HG03469 (cell line): ENCODE results near the gene SFSWAP.
A peak's percentile ranks its signal among the peaks of the same experiment; 100 is the strongest.
"Not testable (repeated sequence)": the region's sequence is repeated elsewhere in the genome, so short reads cannot be mapped to it uniquely, and the experiment has no call there.

Experiments used
- ATAC-seq: cut with Tn5 transposase; IDR thresholded peaks from one replicate; pipeline ENCODE4 v1.9.1; 2021; ENCODE audit warnings: mild to moderate bottlenecking, moderate library complexity, moderate number of reproducible peaks; ENCODE audit not compliant: unreplicated experiment

SFSWAP gene

DNA sequence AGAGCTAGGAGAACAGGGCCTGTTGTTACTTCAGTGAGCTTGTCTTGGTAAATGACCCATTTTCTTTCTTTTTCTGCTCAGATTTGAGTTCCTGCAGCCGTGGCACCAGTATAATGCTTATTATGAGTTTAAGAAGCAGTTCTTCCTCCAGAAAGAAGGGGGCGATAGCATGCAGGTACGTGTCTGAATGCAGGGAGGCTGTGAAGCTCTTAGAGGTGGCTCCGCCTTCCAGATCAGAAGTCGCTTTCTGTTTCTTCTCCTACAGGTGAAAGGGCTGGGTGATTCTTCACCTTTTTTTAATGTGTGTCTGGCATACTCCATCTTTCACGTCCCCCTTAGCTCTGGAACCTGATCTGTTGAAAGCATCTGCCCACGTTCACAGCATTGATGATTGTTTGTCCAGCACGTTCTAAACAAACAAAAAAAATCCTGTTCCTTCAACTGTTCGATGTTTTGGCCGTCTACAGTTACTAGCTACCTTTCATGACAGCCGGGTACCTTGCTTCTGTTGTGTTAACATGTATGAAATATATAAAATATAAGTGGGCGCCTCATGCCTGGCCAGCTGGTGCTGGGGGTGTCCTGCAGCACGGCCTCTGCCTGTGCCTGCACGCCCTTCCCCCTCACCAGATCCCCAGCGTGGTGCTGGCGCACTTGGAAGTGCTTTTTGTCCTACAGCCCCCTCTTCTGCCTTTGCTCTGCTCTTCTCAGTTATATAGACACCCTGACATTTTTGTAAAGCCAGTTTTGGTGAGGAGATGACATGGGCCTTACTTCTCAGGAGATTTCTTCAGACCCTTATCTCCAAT lies 44.6 kb downstream of the SFSWAP start:
- no peak for ATAC-seq

DNA sequence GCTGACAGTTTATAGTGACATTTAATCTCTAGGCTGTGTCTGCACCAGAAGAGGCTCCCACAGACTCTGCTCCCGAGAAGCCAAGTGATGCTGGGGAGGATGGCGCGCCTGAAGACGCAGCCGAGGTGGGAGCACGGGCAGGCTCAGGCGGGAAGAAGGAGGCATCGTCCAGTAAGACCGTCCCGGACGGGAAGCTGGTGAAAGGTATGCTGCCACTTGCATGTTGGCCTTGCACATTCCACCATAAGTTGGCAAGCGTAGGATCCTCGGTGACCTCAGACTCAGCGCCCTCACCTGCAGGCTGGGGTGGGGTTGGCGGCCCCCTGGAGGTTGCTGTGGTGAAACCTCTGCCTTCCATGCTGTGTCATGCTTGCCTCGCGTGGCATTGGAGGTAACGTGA lies 45.6 kb downstream of the SFSWAP start:
- ATAC-seq, result no peak

DNA sequence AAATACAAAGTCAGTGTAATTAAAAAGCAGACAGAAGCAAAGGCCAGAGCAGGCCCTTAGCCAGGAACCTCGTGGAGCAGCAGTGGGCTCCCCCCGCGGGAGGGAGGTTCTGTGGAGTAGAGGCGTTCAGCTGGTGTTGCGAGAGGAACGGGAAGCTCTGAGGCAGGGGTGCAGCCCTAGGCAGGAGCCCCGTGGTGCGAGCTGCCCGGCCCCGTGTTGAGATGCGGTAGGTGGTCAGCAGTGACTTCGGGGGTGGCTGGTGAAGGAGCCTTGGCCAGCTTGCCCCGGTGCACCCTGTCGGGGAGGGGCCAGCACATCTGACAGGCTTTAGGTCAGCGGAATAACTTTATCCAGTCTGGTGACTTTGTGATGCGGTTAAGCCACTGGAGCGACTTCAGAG lies 46.2 kb downstream of the SFSWAP start:
- ATAC-seq, result no peak

DNA sequence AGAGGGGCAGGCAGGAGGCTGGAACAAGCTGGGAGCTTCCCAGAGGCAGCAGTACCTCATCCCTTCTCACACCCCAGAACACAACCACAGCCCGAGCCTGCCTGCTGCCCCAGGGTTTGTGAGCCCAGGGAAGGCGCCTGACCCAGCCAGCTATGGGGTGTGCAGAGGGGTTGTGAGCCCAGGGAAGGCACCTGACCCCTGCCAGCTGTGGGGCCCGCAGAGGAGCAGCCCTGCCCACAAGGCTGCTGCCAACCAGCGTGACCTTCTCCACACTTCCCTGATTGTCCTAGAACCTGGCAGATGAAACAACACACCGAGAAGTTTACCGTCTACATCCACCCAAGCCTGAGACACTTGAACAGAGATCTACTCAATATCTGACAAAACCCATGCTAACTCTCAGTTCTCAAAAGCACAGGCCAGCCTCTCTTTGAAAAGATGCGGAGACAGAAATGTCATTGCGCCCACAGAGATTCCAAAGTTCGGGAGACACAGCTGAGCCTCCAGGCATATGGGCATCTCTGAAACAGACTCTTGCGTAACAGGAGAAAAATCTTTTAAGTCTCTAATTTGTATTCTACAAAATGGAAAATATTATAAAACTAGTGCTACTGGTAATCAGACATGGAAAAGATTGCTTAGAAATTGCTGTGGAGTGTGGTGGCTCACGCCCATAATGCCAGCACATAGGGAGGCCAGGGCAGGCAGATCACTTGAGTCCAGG lies 47.3 kb downstream of the SFSWAP start:
- ATAC-seq, result no peak

GRCh38 chr12:131759176-131759575 lies 48.3 kb downstream of the SFSWAP start:
- ATAC-seq, result no peak

- ATAC-seq, result no peak
Measured at GRCh38 chr12:131761638-131762037, 50.7 kb downstream of the SFSWAP start.

- no peak for ATAC-seq
Measured at GRCh38 chr12:131764738-131765137, 53.8 kb downstream of the SFSWAP start.

DNA sequence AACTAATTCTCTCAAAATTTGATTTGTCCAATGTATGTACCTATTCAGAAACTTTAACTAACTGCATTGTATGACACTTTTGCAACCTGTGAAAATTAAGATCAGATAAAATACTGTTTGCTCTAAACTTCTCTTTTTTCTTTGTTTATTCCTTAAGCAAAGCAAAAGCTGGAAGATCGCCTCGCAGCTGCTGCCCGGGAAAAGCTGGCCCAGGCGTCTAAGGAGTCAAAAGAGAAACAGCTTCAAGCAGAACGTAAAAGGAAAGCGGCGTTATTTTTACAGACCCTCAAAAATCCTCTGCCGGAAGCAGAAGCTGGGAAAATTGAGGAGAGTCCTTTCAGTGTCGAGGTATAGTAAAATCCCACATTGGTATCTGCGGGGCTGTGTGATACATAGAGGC lies 55.1 kb downstream of the SFSWAP start:
- ATAC-seq, result no peak

GRCh38 chr12:131766382-131767107 lies 55.7 kb downstream of the SFSWAP start:
- no peak for ATAC-seq

GRCh38 chr12:131770120-131770519 lies 59.2 kb downstream of the SFSWAP start:
- ATAC-seq, result no peak

DNA sequence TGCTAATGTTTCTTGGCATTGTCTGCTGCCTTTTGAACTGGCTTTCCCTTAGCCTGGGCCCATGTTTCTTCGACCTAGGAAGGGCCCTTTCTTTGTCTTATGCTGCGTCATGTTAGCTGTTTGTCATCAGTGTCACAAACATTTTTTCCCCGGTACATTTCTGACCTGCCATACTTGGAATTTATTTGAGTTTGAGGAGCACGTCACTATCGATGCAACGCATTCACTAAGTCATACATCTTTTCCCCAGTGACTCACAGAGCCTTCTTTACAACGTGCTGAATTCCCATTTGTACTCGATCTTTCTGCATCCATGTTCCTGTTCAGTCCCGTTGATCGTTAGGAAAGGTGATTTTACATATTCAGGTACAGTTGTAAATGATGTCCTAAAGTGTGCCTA lies 61.1 kb downstream of the SFSWAP start:
- no peak for ATAC-seq

DNA sequence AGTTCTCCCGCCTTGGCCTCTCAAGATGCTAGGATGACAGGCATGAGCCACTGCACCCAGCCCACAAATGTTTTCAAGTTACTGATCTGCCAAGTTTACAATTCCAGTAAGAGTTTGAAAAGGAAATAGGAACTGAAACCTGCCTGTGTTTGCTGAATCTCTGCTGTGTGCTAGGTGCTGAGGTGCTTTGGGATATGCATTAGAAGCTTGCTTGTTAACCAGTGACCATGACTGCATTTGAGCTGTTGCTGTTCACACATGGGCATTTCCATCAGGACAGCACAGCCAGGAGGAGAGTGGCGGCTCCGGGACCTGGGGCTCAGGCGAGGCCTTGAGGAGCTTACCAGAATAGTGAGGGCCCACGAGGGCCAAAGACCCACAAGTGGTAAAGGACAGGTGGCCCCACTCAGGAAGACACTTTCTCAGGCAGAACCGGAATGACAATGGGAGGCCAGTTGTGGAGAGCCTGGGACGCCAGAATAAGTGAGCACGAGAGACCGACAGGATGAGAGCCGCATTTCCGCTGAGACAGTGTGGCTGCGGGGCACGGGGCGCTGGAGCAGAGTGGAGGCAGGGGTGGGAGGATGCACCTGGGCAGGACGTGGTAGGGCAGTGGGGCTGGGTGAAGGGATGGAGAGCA lies 62.8 kb downstream of the SFSWAP start:
- peak; percentile 83 for ATAC-seq

DNA sequence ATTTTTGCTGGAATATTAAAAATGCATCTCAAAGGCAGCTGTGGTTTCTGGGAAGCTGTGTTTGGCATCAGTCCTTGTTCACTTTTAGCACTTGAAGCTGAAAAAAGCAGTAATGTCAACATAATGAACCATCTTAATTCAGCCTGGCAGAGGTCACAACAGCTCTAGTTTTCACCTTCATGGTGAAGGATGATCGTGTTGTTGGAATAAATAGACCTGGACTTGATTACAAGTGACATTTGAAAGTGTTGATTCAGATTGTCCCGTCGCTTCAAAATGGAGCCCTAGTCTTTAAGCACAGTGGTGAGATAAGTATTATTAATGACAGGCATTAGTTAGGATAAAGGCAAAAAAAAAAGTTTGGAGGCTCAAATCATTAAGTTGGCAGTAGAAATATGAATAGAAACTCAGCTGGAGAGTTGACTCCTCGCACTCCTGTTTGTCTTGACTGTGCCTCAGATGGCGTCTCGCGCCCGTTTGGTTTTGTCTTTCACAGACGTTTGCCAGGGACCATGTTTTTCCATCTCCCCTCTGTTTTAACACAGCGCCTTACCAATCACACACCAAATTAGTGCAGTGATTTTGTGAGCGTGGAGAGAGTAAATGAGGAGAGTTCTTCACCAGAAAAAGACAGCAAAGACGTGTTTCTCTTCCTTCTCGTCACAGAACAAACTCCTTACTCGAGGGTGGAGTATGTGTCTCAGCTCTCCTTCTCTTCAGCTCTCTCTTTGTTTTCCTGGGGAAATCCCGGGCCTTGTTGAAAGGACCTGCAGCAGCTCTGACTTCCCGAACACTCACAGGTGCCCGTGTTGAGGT lies 63.9 kb downstream of the SFSWAP start:
- no peak for ATAC-seq

- no peak for ATAC-seq
Measured at GRCh38 chr12:131775392-131776236, 64.7 kb downstream of the SFSWAP start.

DNA sequence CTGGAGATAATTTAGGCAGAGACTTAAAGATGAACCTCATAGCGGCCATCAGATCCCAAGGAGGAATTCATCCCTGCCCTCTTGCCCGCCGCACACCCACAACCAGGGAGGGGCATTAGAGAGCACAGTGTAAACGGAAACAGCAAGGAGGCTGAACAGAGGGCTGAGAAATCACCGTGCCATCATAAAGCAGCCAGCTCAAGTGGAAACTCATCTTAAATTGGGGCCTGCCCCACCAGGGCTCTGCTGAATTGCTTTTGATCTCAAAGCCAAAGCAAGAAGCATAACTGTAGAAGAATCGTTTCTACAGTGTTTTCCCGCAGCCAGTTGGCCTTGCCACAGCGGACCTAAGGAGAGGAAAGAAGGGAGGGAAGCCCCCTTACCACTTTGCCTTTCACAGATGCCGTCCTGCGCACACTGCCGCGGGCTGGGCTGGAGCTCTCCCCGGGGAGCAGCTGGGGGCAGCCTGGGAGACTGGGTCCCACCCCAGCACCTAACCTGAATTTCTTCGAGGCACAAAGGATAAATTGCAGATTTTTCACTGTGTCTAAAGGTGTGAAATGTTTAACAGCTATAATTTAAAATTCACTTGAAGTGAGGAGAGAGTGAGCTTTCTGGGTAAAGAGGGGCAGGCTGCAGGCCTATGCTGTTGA lies 65.5 kb downstream of the SFSWAP start:
- no peak for ATAC-seq

DNA sequence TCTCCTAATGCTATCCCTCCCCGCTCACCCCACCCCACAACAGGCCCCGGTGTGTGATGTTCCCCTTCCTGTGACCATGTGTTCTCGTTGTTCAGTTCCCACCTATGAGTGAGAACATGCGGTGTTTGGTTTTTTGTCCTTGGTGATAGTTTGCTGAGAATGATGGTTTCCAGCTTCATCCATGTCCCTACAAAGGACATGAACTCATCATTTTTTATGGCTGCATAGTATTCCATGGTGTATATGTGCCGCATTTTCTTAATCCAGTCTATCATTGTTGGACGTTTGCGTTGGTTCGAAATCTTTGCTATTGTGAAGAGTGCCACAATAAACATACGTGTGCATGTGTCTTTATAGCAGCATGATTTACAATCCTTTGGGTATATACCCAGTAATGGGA lies 66.4 kb downstream of the SFSWAP start:
- ATAC-seq, result not testable (repeated sequence)

DNA sequence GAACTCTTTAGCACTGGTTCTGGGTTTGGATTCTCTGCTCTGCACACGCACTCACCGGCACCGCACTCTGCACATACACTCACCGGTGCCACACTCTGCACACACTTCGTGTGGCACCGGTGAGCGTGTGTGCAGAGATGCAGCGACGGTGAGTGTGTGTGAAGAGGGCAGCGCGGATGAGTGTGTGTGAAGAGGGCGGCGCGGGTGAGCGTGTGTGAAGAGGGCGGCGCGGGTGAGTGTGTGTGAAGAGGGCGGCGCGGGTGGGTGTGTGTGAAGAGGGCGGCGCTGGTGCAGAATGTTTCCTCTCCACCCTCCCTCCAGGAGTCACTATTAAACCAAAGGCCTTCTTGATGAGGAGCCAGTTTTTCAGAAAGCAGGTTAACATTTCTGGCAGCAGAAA lies 68.1 kb downstream of the SFSWAP start:
- ATAC-seq, result no peak

DNA sequence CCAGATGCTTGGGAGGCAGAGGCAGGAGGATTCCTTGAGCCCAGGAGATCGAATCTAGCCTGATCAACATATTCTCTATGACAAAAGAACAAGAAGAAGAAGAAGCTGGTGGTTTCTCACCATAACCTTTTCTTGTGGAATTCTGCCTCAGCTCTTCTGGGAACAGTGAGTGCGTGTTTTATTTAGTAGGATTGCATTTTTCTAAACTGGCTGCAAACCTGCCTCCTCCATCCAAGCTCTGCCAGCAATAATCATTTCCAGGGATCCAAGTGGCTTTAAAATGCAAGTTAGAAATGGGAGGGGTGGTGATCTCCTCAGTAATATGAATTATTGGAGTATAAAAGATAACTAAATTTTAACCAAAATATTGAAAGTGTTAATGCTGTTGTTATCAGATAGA lies 71.2 kb downstream of the SFSWAP start:
- ATAC-seq, result no peak
